Upper lobe of left lung (tissue), 6 donors: Measurements from ENCODE around the gene SNX24. TPM values are rescaled to one million over a fixed set of nuclear protein-coding genes. Genes with fewer than 3 reads are reported as not detected.
A peak's percentile ranks its signal among the peaks of the same experiment; 100 is the strongest.

ENCODE experiments used
- ATAC-seq, 2 donors: fragments of 200-7000 bp; cut with Tn5 transposase; one replicate each; pipeline ENCODE4 v1.9.1; 2022; ENCODE audit warnings: mild to moderate bottlenecking in 2 of 2, moderate library complexity in 2 of 2; ENCODE audit not compliant: low FRiP score in 2 of 2
- DNase-seq, 2 donors: peaks; one replicate each; pipeline ENCODE4 v3.0.0-alpha.2; 2019 to 2020
- H3K27ac ChIP-seq, 4 donors: fragments of 200-600 bp; sonication (generic); one replicate each; pipeline ENCODE4 v1.5.1; 2016 to 2019
- H3K27me3 ChIP-seq, 4 donors: fragments of 200-600 bp; sonication (generic); one replicate each; pipeline ENCODE4 v1.5.1; 2017 to 2019
- H3K36me3 ChIP-seq, 4 donors: fragments of 200-600 bp; sonication (generic); one replicate each; pipeline ENCODE4 v1.5.1; 2016 to 2019
- H3K4me1 ChIP-seq, 4 donors: fragments of 200-600 bp; sonication (generic); one replicate each; pipeline ENCODE4 v1.5.1; 2018 to 2019
- H3K4me3 ChIP-seq, 4 donors: fragments of 200-600 bp; sonication (generic); one replicate each; pipeline ENCODE4 v1.5.1; 2017 to 2019; ENCODE audit warnings: mild to moderate bottlenecking in 2 of 4, moderate library complexity in 1 of 4
- H3K9me3 ChIP-seq, 4 donors: fragments of 200-600 bp; sonication (generic); one replicate each; pipeline ENCODE4 v1.5.1; 2018 to 2019
- EP300 ChIP-seq, 4 donors: sonication (generic); formaldehyde crosslinking; IDR thresholded peaks; one replicate each; pipeline ENCODE4 v1.5.1; 2017; ENCODE audit warnings: antibody characterized with exemption in 4 of 4, control low read depth in 2 of 4
- POLR2A ChIP-seq, 4 donors: fragments of 450-650 bp; IDR thresholded peaks; one replicate each; pipeline ENCODE4 v1.5.1; 2016 to 2017; ENCODE audit warnings: antibody characterized with exemption in 4 of 4, mild to moderate bottlenecking in 2 of 4
- POLR2AphosphoS5 ChIP-seq, 2 donors: sonication (generic); formaldehyde crosslinking; IDR thresholded peaks; one replicate each; pipeline ENCODE4 v1.5.1; 2017; ENCODE audit warnings: antibody characterized with exemption in 2 of 2
- WGBS, 2 donors: methylation state at CpG; one replicate each; pipeline ENCODE4 v1.1.5; 2017 to 2018; 5-methylcytosine and 5-hydroxymethylcytosine counted together
- total RNA-seq, 6 donors: library from RNA; depleted of rRNA in 4 of 6; stranded (reverse); fragments of >200 nt in 4 of 6; gene quantifications; one replicate each; pipeline versions ENCODE4 v1.1.0 to v1.2.1, GENCODE V29; 2016 to 2021
- TF ChIP-seq, protein P1 (sequence below), 6 experiments: fragments of 450-650 bp in 4 of 6; fragments of 200-600 bp in 2 of 6; sonication (generic) in 2 of 6; IDR thresholded peaks; one replicate each; pipeline ENCODE4 v1.5.1; 2016 to 2019; ENCODE audit warnings: antibody characterized with exemption in 6 of 6
- donor health status: DM: no; HTN: no; CAD: no; lungs with moderate emphysema.
- donor health status: DM: no; HTN: yes; CAD: no; lungs with severe emphysema.

SNX24 gene
- total RNA-seq, 6 donors from 2014 or later: 24.2 to 61.8 (median 35.6) TPM

DNA sequence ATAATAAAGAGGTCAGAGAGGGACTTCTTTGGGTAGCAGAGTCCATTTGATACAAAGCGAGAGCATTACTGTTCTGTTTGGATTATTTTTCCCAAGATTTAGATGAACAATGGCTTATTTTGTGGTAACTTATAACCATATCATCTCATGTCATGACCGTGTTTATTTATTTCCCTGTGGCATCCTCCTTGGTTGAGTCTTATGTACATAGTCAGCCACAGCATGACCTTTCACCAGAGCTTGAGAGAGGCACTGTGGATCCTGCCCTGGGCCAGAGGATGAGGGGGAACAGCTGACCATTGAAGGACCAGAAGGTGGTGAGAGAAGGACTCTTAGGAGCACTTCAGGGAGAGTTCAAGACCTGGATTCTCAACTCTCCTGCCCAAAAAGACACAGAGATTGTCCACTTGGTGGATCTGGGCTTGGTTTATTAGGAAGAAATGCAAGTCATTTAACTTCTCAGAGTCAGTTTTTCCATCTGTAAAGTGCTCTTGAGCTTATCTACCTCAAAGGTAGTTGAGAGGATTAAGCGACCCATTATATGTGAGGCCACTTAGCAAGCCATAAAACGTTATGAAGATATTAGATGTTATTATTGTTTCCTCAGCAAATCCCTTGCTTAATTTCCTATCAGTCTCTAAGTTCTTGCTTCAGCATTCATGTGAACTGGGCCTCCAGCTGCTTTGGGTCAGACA is 139.7 kb downstream of the SNX24 start:
- TF ChIP-seq POLR2AphosphoS5 (IDR thresholded peaks at IDR 0.05) (no peak), POLR2A (IDR thresholded peaks at IDR 0.05) (no peak), EP300 (IDR thresholded peaks at IDR 0.05) (no peak)
- Histone ChIP-seq H3K27me3 (no peaks in the 10 kb centered on the region), H3K4me3 (no peak overlapping the region), H3K4me1 (no peaks in the 10 kb centered on the region), H3K36me3 (no peaks in the 10 kb centered on the region), H3K9me3 (no peaks in the 10 kb centered on the region), H3K27ac (no peak overlapping the region)
- 82 to 83% methylated on average over 4 of the region's 4 CpGs for WGBS, 2 donors
- ATAC-seq: no peak
- no peak for DNase-seq

DNA sequence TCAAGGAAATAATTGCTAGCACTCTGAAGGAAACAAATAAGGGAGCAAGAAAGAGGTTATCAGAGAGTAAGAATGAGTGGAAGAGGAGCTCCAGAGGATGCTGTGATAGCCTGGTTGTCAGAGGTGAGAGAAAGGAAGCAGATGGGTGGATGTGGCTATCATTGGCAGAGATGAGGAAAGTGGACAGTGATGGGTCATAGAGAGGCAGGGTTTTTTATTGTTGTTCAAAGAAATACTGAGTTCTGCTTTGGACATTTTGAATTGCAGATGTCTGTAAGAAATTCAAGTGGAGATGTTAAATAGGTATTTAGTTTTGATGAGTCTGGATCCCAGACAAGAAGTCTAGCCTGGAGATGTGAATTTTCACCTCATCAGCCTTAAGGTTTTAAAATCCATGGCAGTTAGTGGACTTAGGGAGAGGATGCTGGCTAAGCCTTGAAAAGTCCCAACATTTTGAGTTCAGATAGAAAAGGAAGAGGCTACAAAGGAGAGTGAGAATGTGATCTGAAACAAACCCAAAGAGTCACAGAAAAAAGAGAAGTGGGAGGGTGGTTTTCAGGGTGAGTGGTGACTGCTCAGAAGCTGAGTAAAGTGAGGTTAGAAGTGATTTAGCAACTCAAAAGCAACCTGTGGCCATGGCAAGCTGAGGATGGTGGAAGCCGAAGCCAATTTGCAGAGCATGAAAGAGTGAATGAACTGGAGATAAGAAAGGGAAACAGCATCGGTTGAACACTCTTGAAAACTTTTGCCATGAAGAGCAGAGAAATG is 140.7 kb downstream of the SNX24 start:
- TF ChIP-seq POLR2A (IDR thresholded peaks at IDR 0.05) (no peak), EP300 (IDR thresholded peaks at IDR 0.05) (no peak), POLR2AphosphoS5 (IDR thresholded peaks at IDR 0.05) (no peak)
- TF ChIP-seq, protein P1, sequence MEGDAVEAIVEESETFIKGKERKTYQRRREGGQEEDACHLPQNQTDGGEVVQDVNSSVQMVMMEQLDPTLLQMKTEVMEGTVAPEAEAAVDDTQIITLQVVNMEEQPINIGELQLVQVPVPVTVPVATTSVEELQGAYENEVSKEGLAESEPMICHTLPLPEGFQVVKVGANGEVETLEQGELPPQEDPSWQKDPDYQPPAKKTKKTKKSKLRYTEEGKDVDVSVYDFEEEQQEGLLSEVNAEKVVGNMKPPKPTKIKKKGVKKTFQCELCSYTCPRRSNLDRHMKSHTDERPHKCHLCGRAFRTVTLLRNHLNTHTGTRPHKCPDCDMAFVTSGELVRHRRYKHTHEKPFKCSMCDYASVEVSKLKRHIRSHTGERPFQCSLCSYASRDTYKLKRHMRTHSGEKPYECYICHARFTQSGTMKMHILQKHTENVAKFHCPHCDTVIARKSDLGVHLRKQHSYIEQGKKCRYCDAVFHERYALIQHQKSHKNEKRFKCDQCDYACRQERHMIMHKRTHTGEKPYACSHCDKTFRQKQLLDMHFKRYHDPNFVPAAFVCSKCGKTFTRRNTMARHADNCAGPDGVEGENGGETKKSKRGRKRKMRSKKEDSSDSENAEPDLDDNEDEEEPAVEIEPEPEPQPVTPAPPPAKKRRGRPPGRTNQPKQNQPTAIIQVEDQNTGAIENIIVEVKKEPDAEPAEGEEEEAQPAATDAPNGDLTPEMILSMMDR (IDR thresholded peaks at IDR 0.05): no peak
- DNase-seq (no peak), ATAC-seq (no peak)
- 93 to 97% methylated on average over 2 of the region's 2 CpGs for WGBS, 2 donors
- Histone ChIP-seq H3K27ac (no peak overlapping the region), H3K36me3 (no peaks in the 10 kb centered on the region), H3K9me3 (no peaks in the 10 kb centered on the region), H3K4me3 (no peak overlapping the region), H3K27me3 (no peaks in the 10 kb centered on the region), H3K4me1 (no peaks in the 10 kb centered on the region)

DNA sequence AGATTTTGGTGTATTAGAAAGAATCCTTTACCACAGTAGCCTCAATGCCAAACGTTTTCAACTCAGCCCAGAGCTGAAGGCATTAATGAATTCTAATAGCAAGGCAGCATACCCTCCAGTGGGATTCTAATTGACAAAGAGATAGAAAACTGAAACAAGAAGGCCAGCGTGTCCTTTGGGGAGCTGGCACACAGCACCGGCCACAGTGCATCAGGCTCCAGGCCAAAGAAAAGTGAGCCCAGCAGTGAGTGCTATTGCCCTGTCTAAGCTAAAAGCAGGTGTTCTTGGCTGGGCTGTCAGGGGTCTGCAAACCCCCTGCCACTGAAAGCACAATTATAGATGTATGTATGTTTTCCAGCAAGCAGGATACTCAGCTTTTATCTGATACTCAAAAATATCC is 150.7 kb downstream of the SNX24 start:
- TF ChIP-seq POLR2AphosphoS5 (IDR thresholded peaks at IDR 0.05) (no peak), EP300 (IDR thresholded peaks at IDR 0.05) (no peak)
- DNase-seq: no peak
- Histone ChIP-seq H3K27me3 (no peaks in the 10 kb centered on the region), H3K9me3 (no peaks in the 10 kb centered on the region), H3K4me3 (no peak overlapping the region), H3K27ac (no peak overlapping the region), H3K36me3 (no peaks in the 10 kb centered on the region), H3K4me1 (no peaks in the 10 kb centered on the region)
- 86 to 89% methylated on average over 3 of the region's 3 CpGs for WGBS, 2 donors
- ATAC-seq: no peak

DNA sequence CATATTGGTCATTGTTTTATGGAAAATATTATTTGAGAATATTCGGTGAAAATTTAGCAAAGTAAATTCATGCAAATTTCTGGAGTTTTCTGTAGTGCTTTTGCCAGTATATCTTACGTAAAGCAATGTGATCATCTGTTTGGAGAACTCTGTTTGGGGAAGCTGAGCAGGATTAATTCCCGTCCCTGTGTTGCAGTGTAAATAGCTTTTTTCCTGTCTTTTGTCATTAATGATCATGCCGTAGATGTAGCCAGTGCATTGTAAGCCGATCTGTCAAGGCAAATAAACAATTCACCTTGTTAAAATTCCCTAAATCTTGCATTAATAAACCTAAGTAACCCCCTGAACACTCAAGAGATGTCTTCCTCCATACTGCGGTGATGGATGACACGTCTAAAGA is 151.9 kb downstream of the SNX24 start:
- DNase-seq (no peak), ATAC-seq (no peak)
- H3K4me1 ChIP-seq: no peaks in the 10 kb centered on the region
- H3K9me3 ChIP-seq: no peaks in the 10 kb centered on the region
- H3K4me3 ChIP-seq: no peak overlapping the region
- no peak overlapping the region for H3K27ac ChIP-seq
- no peaks in the 10 kb centered on the region for H3K27me3 ChIP-seq
- no peak for TF ChIP-seq POLR2A (IDR thresholded peaks at IDR 0.05)
- TF ChIP-seq POLR2AphosphoS5 (IDR thresholded peaks at IDR 0.05): no peak
- TF ChIP-seq, protein P1 (IDR thresholded peaks at IDR 0.05): no peak
- no peak for TF ChIP-seq EP300 (IDR thresholded peaks at IDR 0.05)
- H3K36me3 ChIP-seq: peaks cover 0 to 4% (median 0%) of the 10 kb centered on the region in 4 donors
- whole genome bisulfite sequencing, 2 donors: 73 to 82% methylated on average over 7 of the region's 7 CpGs

DNA sequence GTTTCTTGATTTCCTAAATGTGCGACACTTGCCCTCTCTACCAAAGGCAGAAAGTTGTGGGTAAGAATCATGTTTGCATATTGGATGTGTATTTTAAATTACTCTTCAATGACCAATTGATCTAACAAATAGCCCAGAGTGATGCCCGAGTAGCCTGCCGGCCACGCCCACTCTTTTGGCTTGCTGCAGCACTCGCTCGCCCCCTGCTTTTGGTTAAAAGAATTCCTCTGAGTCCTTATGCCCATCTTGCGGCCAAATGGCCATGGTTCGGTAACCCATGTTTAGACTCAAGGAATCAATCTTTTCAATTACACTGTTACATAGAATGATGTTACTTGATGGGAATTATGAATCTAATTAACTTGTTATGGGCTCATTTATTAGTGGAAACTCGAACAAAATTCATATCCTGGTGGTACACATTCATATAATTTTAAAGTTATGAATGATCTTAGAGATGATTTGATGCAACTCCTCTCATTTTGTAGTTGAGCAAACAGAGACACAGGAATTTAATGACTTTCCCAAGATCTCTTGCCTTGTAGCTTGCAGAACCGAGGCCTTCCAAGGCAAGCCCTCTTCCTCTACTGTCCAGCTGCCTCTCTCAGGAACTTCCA is 154.6 kb downstream of the SNX24 start:
- Histone ChIP-seq H3K4me3 (no peak overlapping the region), H3K36me3 (peaks cover 0 to 4% (median 0%) of the 10 kb centered on the region in 4 donors), H3K27me3 (no peaks in the 10 kb centered on the region), H3K27ac (no peak overlapping the region), H3K9me3 (no peaks in the 10 kb centered on the region), H3K4me1 (no peaks in the 10 kb centered on the region)
- ATAC-seq: no peak
- DNase-seq: peak; percentile 16 to 34
- no peak for TF ChIP-seq POLR2AphosphoS5 (IDR thresholded peaks at IDR 0.05)
- TF ChIP-seq, protein P1 (IDR thresholded peaks at IDR 0.05): peak in 3 of 6 experiments; percentile 13 to 39 (median 24)
- WGBS, 2 donors: 58 to 67% methylated on average over 10 of the region's 10 CpGs
